OCI-LY1 (cell line): ENCODE results near the gene ARHGAP6.

ENCODE experiments used
- H2AFZ ChIP-seq: fragments of 200-600 bp; sonication (generic), shearing (Covaris generic); 2 replicates; pipeline ENCODE4 v1.6.0; 2014; ENCODE audit warnings: antibody characterized with exemption, mild to moderate bottlenecking, low read length
- H3F3A ChIP-seq: fragments of 200-600 bp; sonication (generic), shearing (Covaris generic); 2 replicates; pipeline ENCODE4 v1.6.0; 2014; ENCODE audit warnings: mild to moderate bottlenecking, antibody characterized with exemption, low read length, moderate library complexity; ENCODE audit not compliant: insufficient read depth
- H3K27ac ChIP-seq: fragments of 200-600 bp; sonication (generic); 2 replicates; pipeline ENCODE4 v1.5.1; 2014; ENCODE audit warnings: low read length, mixed run types, mild to moderate bottlenecking, low read depth; ENCODE audit not compliant: poor library complexity, severe bottlenecking
- H3K27me3 ChIP-seq: fragments of 200-600 bp; sonication (generic); 2 replicates; pipeline ENCODE4 v1.6.0; 2014; ENCODE audit warnings: antibody characterized with exemption, mild to moderate bottlenecking, low read length, moderate library complexity; ENCODE audit not compliant: insufficient read depth
- H3K36me3 ChIP-seq: fragments of 200-600 bp; sonication (generic); 2 replicates; pipeline ENCODE4 v1.6.1; 2014; ENCODE audit warnings: mild to moderate bottlenecking, antibody characterized with exemption, low read length, moderate library complexity, mixed read lengths; ENCODE audit not compliant: insufficient read depth
- H3K4me1 ChIP-seq: fragments of 200-600 bp; sonication (generic); 2 replicates; pipeline ENCODE4 v1.5.1; 2014; ENCODE audit warnings: mild to moderate bottlenecking, low read length, moderate library complexity; ENCODE audit not compliant: insufficient read depth, severe bottlenecking
- H3K4me2 ChIP-seq: fragments of 200-600 bp; sonication (generic), shearing (Covaris generic); 2 replicates; pipeline ENCODE4 v1.6.1; 2014; ENCODE audit warnings: low read length
- H3K4me3 ChIP-seq: fragments of 200-600 bp; sonication (generic); 2 replicates; pipeline ENCODE4 v1.5.1; 2014; ENCODE audit warnings: low read length, low read depth, mild to moderate bottlenecking, mixed read lengths; ENCODE audit not compliant: poor library complexity, severe bottlenecking
- H3K79me2 ChIP-seq: fragments of 200-600 bp; shearing (Covaris generic); 2 replicates; pipeline ENCODE4 v1.6.1; 2016; ENCODE audit warnings: mixed run types, low read length, mixed read lengths; ENCODE audit not compliant: insufficient read depth
- H3K9ac ChIP-seq: fragments of 200-600 bp; sonication (generic), shearing (Covaris generic); 2 replicates; pipeline ENCODE4 v1.6.1; 2014; ENCODE audit warnings: mild to moderate bottlenecking, low read length, mixed read lengths
- H3K9me2 ChIP-seq: fragments of 200-600 bp; sonication (generic), shearing (Covaris generic); 2 replicates; pipeline ENCODE4 v1.6.1; 2014; ENCODE audit warnings: low read depth, mild to moderate bottlenecking, low read length, mixed read lengths
- H3K9me3 ChIP-seq: fragments of 200-600 bp; shearing (Covaris generic); 2 replicates; pipeline ENCODE4 v1.6.1; 2014; ENCODE audit warnings: low read length, mixed read lengths
- H4K20me1 ChIP-seq: fragments of 200-600 bp; sonication (generic), shearing (Covaris generic); 2 replicates; pipeline ENCODE4 v1.6.0; 2016; ENCODE audit warnings: mild to moderate bottlenecking, low read length; ENCODE audit not compliant: insufficient read depth
- EZH2 ChIP-seq: fragments of 200-600 bp; sonication (generic), shearing (Covaris generic); IDR thresholded peaks from 2 replicates; pipeline ENCODE4 v1.8.0; 2017; ENCODE audit warnings: borderline replicate concordance, mixed run types, mild to moderate bottlenecking, antibody characterized with exemption, low read length, moderate library complexity, mixed read lengths
- TF ChIP-seq, protein P1 (sequence below): fragments of 200-600 bp; sonication (generic), shearing (Covaris generic); IDR thresholded peaks from 2 replicates; pipeline ENCODE4 v1.5.1; 2017; ENCODE audit warnings: mild to moderate bottlenecking, antibody characterized with exemption, low read length, moderate library complexity, mixed read lengths

Gene ARHGAP6

DNA sequence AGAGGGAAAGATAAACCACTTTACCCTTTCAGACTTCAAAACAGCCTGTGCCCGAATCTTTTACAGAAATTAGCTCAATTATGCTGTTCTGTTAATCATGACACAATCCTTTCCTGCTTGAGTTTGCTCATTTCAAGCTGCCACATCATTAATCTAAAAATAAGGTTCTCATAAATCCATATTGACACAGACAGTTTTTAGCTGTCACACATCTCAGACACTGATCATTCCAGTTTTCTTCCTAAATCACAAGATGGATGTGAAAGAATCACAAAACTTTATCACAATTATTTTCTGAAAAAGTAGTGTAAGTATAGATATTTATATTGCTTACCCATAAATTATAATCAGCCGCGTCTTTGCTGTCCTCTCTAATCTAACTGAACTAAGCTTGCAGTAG is 400.4 kb downstream of the ARHGAP6 start:
- no peak overlapping the region for H2AFZ ChIP-seq
- no peak overlapping the region for H3K27ac ChIP-seq
- no peaks in the 10 kb centered on the region for H3K36me3 ChIP-seq
- no peaks in the 10 kb centered on the region for H4K20me1 ChIP-seq
- no peaks in the 10 kb centered on the region for H3K9me3 ChIP-seq
- H3K9ac ChIP-seq, result no peak overlapping the region
- no peaks in the 10 kb centered on the region for H3K9me2 ChIP-seq
- H3F3A ChIP-seq, result no peaks in the 10 kb centered on the region
- no peak overlapping the region for H3K4me3 ChIP-seq
- no peaks in the 10 kb centered on the region for H3K4me1 ChIP-seq
- TF ChIP-seq, protein P1, sequence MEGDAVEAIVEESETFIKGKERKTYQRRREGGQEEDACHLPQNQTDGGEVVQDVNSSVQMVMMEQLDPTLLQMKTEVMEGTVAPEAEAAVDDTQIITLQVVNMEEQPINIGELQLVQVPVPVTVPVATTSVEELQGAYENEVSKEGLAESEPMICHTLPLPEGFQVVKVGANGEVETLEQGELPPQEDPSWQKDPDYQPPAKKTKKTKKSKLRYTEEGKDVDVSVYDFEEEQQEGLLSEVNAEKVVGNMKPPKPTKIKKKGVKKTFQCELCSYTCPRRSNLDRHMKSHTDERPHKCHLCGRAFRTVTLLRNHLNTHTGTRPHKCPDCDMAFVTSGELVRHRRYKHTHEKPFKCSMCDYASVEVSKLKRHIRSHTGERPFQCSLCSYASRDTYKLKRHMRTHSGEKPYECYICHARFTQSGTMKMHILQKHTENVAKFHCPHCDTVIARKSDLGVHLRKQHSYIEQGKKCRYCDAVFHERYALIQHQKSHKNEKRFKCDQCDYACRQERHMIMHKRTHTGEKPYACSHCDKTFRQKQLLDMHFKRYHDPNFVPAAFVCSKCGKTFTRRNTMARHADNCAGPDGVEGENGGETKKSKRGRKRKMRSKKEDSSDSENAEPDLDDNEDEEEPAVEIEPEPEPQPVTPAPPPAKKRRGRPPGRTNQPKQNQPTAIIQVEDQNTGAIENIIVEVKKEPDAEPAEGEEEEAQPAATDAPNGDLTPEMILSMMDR, result no peak
- no peak for TF ChIP-seq EZH2
- H3K79me2 ChIP-seq, result no peaks in the 10 kb centered on the region
- no peak overlapping the region for H3K4me2 ChIP-seq
- H3K27me3 ChIP-seq, result no peaks in the 10 kb centered on the region

DNA sequence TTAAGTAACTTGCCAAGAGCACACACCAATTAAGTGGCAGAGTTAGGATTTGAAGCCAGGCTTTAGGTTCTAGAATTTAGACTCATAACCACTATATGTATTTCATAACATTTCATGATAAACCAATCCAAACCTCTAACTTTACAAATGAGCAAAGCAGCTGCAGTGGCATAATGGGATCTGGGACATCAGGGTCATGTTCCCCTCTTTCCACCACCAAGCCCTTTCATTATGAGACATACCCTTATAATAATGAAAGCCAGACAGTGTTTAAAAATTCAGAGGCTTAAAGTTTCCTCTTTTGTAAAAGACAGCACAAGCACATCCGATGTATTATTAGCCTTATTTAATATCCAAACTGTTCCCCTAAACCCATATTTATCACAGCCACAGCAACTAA is 400.8 kb downstream of the ARHGAP6 start:
- H3K27ac ChIP-seq, result no peak overlapping the region
- no peaks in the 10 kb centered on the region for H3F3A ChIP-seq
- H3K9me3 ChIP-seq, result no peaks in the 10 kb centered on the region
- H3K9ac ChIP-seq, result no peak overlapping the region
- TF ChIP-seq, protein P1, result no peak
- no peak for TF ChIP-seq EZH2
- no peaks in the 10 kb centered on the region for H3K4me1 ChIP-seq
- no peak overlapping the region for H3K4me2 ChIP-seq
- no peak overlapping the region for H3K4me3 ChIP-seq
- H4K20me1 ChIP-seq, result no peaks in the 10 kb centered on the region
- no peaks in the 10 kb centered on the region for H3K27me3 ChIP-seq
- no peaks in the 10 kb centered on the region for H3K36me3 ChIP-seq
- no peaks in the 10 kb centered on the region for H3K9me2 ChIP-seq
- no peak overlapping the region for H2AFZ ChIP-seq
- H3K79me2 ChIP-seq, result no peaks in the 10 kb centered on the region

DNA sequence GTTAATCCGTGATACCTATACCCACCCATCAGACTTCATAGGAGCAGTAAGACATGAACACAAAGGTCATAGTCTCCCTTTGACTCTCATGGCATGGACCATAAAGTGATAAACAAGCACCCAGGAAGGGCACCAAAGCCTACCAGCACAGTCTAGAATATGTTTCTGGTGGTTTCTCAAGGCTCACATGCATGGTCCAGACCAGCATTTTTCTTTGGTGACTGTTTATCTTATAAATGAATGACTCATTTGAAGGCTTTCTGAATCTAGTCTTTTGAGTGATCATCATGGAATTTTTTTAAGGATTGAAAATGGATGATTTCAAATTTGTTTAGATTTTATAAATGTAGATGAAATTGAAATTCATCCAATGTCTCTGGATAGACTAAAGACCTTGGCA is 404.5 kb downstream of the ARHGAP6 start:
- Histone ChIP-seq H3K4me1 (no peaks in the 10 kb centered on the region), H3F3A (no peaks in the 10 kb centered on the region), H3K9ac (no peak overlapping the region), H3K9me3 (no peaks in the 10 kb centered on the region), H3K4me3 (no peak overlapping the region), H3K36me3 (no peaks in the 10 kb centered on the region), H3K9me2 (no peaks in the 10 kb centered on the region), H3K4me2 (no peak overlapping the region), H3K79me2 (no peaks in the 10 kb centered on the region), H2AFZ (no peak overlapping the region), H3K27me3 (no peaks in the 10 kb centered on the region), H4K20me1 (no peaks in the 10 kb centered on the region), H3K27ac (no peak overlapping the region)
- no peak for TF ChIP-seq EZH2
- TF ChIP-seq, protein P1, result no peak
